Subcutaneous adipose tissue (tissue), 4 donors: ENCODE data around the gene TMEM59. TPM values are rescaled to one million over a fixed set of nuclear protein-coding genes. Genes with fewer than 3 reads are reported as not detected.

Experiments
- total RNA-seq, 4 donors: library from RNA; depleted of rRNA; stranded (reverse); fragments of >200 nt; gene quantifications; one replicate each; pipeline ENCODE4 v1.1.0, GENCODE V29; 2016
- TF ChIP-seq, protein P1 (sequence below): fragments of 450-650 bp; IDR thresholded peaks from one replicate; pipeline ENCODE4 v1.5.1; 2016; ENCODE audit warnings: low read depth, mild to moderate bottlenecking, control low read depth, antibody characterized with exemption, moderate library complexity

The TMEM59 gene
- total RNA-seq, 4 donors from 2014 or later: 184 to 344 (median 338) TPM

DNA sequence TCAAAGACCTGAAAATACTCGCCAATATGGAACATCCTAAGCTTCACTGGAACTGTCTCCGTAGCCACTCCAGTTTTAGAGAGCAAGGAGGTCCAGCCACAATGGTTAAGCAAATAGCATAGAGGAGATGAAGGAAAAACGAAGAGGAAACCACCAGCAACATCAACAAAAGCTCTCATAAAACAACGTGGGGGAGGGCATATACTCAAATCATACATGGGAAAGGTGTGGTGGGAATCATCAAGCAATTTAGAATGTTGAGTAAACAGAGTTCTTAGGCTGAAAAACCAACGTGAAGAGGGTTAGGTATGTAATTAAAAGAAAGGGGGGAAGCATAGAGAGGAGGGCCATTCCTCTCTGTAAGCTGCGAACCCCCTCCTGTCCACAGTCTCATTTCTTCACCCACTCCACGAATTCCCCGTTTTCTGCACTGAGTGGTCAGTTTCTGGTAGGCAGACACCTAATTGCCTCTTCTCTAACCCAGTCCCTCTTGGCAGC lies 1.0 kb downstream of the TMEM59 start:
- TF ChIP-seq, protein P1, sequence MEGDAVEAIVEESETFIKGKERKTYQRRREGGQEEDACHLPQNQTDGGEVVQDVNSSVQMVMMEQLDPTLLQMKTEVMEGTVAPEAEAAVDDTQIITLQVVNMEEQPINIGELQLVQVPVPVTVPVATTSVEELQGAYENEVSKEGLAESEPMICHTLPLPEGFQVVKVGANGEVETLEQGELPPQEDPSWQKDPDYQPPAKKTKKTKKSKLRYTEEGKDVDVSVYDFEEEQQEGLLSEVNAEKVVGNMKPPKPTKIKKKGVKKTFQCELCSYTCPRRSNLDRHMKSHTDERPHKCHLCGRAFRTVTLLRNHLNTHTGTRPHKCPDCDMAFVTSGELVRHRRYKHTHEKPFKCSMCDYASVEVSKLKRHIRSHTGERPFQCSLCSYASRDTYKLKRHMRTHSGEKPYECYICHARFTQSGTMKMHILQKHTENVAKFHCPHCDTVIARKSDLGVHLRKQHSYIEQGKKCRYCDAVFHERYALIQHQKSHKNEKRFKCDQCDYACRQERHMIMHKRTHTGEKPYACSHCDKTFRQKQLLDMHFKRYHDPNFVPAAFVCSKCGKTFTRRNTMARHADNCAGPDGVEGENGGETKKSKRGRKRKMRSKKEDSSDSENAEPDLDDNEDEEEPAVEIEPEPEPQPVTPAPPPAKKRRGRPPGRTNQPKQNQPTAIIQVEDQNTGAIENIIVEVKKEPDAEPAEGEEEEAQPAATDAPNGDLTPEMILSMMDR: no peak

DNA sequence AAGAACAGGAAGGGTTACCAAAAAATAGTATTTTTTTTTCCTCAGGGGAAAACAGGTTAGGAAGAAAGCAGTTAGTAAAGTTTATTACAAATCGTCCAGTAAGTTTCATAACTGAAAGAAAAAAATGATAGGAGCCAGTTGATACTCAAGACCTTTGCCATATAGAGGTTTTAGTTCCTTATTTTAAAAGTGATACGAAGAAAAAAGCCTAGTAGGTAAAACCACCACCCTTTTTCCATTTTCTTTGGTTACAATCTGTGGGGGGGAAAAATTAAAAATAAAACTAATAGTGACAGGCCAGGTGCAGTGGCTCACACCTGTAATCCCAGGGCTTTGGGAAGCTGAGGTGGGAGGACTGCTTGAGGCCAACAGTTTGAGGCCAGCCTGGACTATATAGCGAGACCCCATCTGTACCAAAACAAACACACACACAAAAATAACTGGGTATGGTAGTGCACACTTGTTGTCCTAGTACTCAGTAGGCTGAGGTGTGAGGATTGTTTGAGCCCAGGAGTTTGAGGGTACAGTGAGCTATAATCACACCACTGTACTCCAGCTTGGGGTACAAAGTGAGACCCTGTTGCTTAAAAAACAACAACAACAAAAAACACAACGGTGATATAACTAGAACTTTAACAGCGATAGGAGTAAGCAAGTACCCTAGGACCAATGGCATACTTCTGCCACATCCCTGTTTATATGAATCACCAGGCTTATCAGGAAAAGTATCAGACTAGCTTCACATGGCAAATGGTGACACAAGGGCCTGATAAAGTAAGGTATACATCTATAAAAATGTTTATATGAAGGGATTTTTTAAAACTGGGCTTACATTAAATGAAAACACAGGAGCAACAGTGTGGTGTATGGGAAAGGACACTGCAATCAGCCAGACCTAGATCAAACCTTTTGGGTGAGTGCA lies 5.4 kb downstream of the TMEM59 start:
- TF ChIP-seq, protein P1: no peak

DNA sequence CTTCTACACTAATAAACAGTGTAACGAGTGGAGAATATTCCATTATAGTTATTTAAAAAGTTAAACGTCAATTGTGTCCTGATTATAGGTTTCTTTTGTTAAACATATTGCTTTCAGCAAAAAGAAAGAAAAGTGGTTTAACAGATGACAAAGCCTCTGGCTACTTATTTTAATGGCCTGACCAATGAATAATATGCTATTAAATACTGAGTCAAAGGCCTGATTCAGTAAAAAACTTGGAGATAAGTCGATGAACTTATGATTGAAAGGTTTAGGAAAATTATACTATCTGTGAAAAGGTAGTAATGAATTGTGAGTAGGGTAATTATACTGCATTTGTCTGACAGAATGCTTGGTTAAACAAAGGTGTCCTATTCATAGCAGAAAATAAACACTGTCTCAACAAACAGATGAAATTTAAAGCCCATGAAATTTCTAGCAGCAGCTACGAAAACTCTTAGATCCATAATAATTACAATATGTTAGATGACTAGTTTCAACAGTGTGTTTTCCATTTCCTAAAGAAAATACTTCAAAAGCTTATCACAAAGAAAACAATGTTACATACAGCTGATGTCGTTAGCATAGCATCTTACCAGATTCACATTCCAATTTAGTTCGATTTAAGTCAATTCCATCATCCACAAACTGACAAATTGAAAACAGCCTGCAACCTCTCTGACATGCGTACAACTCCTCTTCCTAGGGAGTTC lies 6.2 kb downstream of the TMEM59 start:
- TF ChIP-seq, protein P1: no peak

DNA sequence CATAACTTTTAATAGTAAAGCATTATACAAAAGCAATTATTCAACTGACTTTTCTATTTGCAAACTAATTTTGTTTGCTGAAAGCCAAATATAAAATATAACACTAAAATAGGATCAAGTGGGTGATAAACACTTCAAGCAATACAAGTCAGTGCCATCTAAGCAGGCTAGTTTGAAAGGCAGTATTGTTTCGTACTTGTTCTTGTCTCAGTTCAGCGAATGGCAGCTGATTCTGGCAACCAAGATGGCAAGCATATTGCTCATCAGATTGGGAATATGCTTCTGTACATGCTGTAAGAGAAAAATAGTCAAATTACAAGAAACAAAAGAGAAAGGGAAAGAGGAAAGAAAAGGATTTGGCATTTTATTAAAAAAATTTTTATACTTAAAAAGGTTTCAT lies 7.5 kb downstream of the TMEM59 start:
- TF ChIP-seq, protein P1: no peak

DNA sequence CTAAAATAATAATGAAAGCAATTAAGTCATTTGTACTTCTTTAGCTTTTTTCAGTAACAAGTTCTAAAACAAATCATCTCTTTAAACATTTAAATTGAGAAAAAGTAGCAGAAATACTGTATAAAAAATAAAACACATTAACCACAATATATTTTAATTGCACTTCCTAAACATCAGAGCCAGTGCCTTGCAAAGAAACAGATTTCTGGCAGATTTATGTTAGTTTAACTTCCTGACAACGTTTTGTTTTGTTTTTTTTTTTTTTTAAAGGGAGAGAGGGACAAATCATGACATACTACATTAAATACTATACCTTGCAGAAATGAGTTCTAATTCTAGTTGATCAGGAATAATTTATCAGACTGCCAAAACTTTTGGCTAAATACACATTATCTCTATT lies 11.2 kb downstream of the TMEM59 start:
- TF ChIP-seq, protein P1: no peak

DNA sequence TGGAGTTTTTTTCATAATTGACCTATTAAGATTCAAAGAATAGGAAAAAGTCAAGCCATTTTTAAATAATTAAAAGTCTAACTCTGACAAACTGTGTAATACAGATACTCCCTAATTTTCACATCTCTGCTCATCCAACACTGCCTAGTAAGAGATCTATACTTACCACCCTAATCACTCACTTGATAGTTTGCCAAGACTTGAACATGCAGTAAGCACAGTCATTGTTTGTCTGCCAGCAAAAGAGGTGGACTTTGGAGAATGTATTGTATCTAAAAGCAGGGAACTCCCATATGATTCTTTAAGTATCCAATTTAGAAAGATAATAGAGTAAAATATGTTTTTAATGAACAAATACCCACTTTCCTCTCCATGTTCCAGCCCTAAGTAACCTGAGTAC lies 15.5 kb downstream of the TMEM59 start:
- TF ChIP-seq, protein P1: no peak
